ENCODE data around the gene GIPC2.

- TF ChIP-seq CTCF (conservative IDR thresholded peaks at IDR 0.05 in 1 of 2, IDR thresholded peaks at IDR 0.05 in 1 of 2; ENCODE audit: low read depth in 1 of 2, low read length in 2 of 2) (no peak), EZH2 (IDR thresholded peaks at IDR 0.05; ENCODE audit: low read length, missing control alignments) (no peak)
Observed at GRCh38 chr1:78132174-78132947, 86.6 kb downstream of the GIPC2 start.

Data from fibroblast of lung (primary cell).